Measurements from ENCODE around the gene TACC2. TPM values are rescaled to one million over a fixed set of nuclear protein-coding genes. Genes with fewer than 3 reads are reported as not detected.

The TACC2 gene
- total RNA-seq, result under 1 TPM in 3 of 5 donors, not detected in 2; 0.46 to 0.70 (median 0.60) TPM
- total RNA-seq (2013), result not detected
- total RNA-seq, result 0 to 0.14 (median 0) reads per million in 29 experiments

GRCh38 chr10:121988361-121989324 is at the start of gene TACC2:
Gene TACC2, plus strand, starts transcription at chr10:121989163. Its CDS starts 32,819 bp downstream, at chr10:122021982.
- no peaks in the 10 kb centered on the region for H3K9me3 ChIP-seq
- Mint-ChIP-seq H3K4me1 (peaks cover 0 to 6% (median 5%) of the 10 kb centered on the region in 3 donors), H3K27ac (no peak within 1 kb of the TSS), H3K4me3 (no peak within 1 kb of the TSS), H3K36me3 (peaks cover 12% of the 10 kb centered on the region), H3K9me3 (peaks cover 14 to 20% (median 17%) of the 10 kb centered on the region in 3 donors), H3K27me3 (peaks cover 22 to 24% of the 10 kb centered on the region in 2 donors)
- CTCF ChIA-PET, result interaction anchor here in 1 of 2 donors (0.7 kb wide), 1 partner anchor 1046 kb away, joined by 5 read pairs; no protein-coding TSS in a partner anchor
- WGBS (ENCODE audit: insufficient coverage), result 79% methylated on average over 8 of the region's 15 CpGs
- no peak within 1 kb of the TSS for H3K27ac ChIP-seq (ENCODE audit: low read length)
- POLR2A ChIA-PET, result no interaction called here
- no peaks in the 10 kb centered on the region for H3K36me3 ChIP-seq (ENCODE audit: control insufficient read depth in 2 of 2, extremely low read depth in 1 of 2, insufficient read depth in 1 of 2, low read length in 1 of 2)
- no peak within 1 kb of the TSS for H3K4me3 ChIP-seq (ENCODE audit: control insufficient read depth in 1 of 2, extremely low read depth in 1 of 2, low read length in 1 of 2)
- DNase-seq (no peak), ATAC-seq (replicated peaks in 1 of 4) (no peak)
- H3K27me3 ChIP-seq (replicated peaks in 1 of 2; ENCODE audit: control insufficient read depth in 2 of 2, extremely low read depth in 1 of 2, insufficient read depth in 2 of 2, low read length in 1 of 2), result peaks cover 0 to 16% of the 10 kb centered on the region in 2 experiments
- H3K4me1 ChIP-seq (ENCODE audit: control insufficient read depth in 1 of 2, extremely low read depth in 1 of 2, insufficient read depth in 2 of 2, low read length in 2 of 2), result no peaks in the 10 kb centered on the region

GRCh38 chr10:121941532-121941931 is 47.4 kb upstream of the TACC2 start:
- Mint-ChIP-seq H3K27ac (no peak overlapping the region), H3K9me3 (no peaks in the 10 kb centered on the region), H3K4me3 (no peak overlapping the region), H3K4me1 (no peaks in the 10 kb centered on the region), H3K27me3 (peaks cover 13 to 20% of the 10 kb centered on the region in 2 donors), H3K36me3 (peaks cover 5% of the 10 kb centered on the region)
- H3K36me3 ChIP-seq (ENCODE audit: control insufficient read depth in 2 of 2, extremely low read depth in 1 of 2, insufficient read depth in 1 of 2, low read length in 1 of 2), result no peaks in the 10 kb centered on the region
- CTCF ChIA-PET, result no interaction called here
- POLR2A ChIA-PET, result no interaction called here
- no peak overlapping the region for H3K27ac ChIP-seq (ENCODE audit: low read length)
- DNase-seq (no peak), ATAC-seq (replicated peaks in 1 of 4) (no peak)
- no peaks in the 10 kb centered on the region for H3K4me1 ChIP-seq (ENCODE audit: control insufficient read depth in 1 of 2, extremely low read depth in 1 of 2, insufficient read depth in 2 of 2, low read length in 2 of 2)
- no peak overlapping the region for H3K4me3 ChIP-seq (ENCODE audit: control insufficient read depth in 1 of 2, extremely low read depth in 1 of 2, low read length in 1 of 2)
- no peaks in the 10 kb centered on the region for H3K9me3 ChIP-seq
- peaks cover 0 to 6% of the 10 kb centered on the region in 2 experiments for H3K27me3 ChIP-seq (replicated peaks in 1 of 2; ENCODE audit: control insufficient read depth in 2 of 2, extremely low read depth in 1 of 2, insufficient read depth in 2 of 2, low read length in 1 of 2)
- WGBS (ENCODE audit: insufficient coverage), result 92% methylated on average over 2 of the region's 3 CpGs

GRCh38 chr10:121942749-121943416 is 46.1 kb upstream of the TACC2 start:
- H3K4me3 Mint-ChIP-seq, result no peak overlapping the region
- WGBS (ENCODE audit: insufficient coverage), result no CpG with 5 or more reads among the region's 2 CpGs
- no peaks in the 10 kb centered on the region for H3K9me3 ChIP-seq
- no peaks in the 10 kb centered on the region for H3K36me3 ChIP-seq (ENCODE audit: control insufficient read depth in 2 of 2, extremely low read depth in 1 of 2, insufficient read depth in 1 of 2, low read length in 1 of 2)
- H3K27ac Mint-ChIP-seq, result no peak overlapping the region
- H3K36me3 Mint-ChIP-seq, result peaks cover 5% of the 10 kb centered on the region
- no peaks in the 10 kb centered on the region for H3K4me1 Mint-ChIP-seq
- no peaks in the 10 kb centered on the region for H3K9me3 Mint-ChIP-seq
- ChIA-PET CTCF (no interaction called here), POLR2A (no interaction called here)
- H3K27me3 Mint-ChIP-seq, result peaks cover 6 to 16% of the 10 kb centered on the region in 2 donors
- H3K4me1 ChIP-seq (ENCODE audit: control insufficient read depth in 1 of 2, extremely low read depth in 1 of 2, insufficient read depth in 2 of 2, low read length in 2 of 2), result no peaks in the 10 kb centered on the region
- DNase-seq, result no peak
- no peak overlapping the region for H3K27ac ChIP-seq (ENCODE audit: low read length)
- no peak overlapping the region for H3K4me3 ChIP-seq (ENCODE audit: control insufficient read depth in 1 of 2, extremely low read depth in 1 of 2, low read length in 1 of 2)
- no peaks in the 10 kb centered on the region for H3K27me3 ChIP-seq (replicated peaks in 1 of 2; ENCODE audit: control insufficient read depth in 2 of 2, extremely low read depth in 1 of 2, insufficient read depth in 2 of 2, low read length in 1 of 2)
- no peak for ATAC-seq (replicated peaks in 1 of 4)

- ATAC-seq (replicated peaks in 1 of 4) (no peak), DNase-seq (no peak)
- Histone ChIP-seq H3K4me3 (ENCODE audit: control insufficient read depth in 1 of 2, extremely low read depth in 1 of 2, low read length in 1 of 2) (no peak overlapping the region), H3K27ac (ENCODE audit: low read length) (no peak overlapping the region), H3K36me3 (ENCODE audit: control insufficient read depth in 2 of 2, extremely low read depth in 1 of 2, insufficient read depth in 1 of 2, low read length in 1 of 2) (no peaks in the 10 kb centered on the region), H3K27me3 (replicated peaks in 1 of 2; ENCODE audit: control insufficient read depth in 2 of 2, extremely low read depth in 1 of 2, insufficient read depth in 2 of 2, low read length in 1 of 2) (no peaks in the 10 kb centered on the region), H3K9me3 (no peaks in the 10 kb centered on the region), H3K4me1 (ENCODE audit: control insufficient read depth in 1 of 2, extremely low read depth in 1 of 2, insufficient read depth in 2 of 2, low read length in 2 of 2) (no peaks in the 10 kb centered on the region)
- H3K4me1 Mint-ChIP-seq, result no peaks in the 10 kb centered on the region
- no peaks in the 10 kb centered on the region for H3K9me3 Mint-ChIP-seq
- no peaks in the 10 kb centered on the region for H3K27me3 Mint-ChIP-seq
- peaks cover 5% of the 10 kb centered on the region for H3K36me3 Mint-ChIP-seq
- H3K4me3 Mint-ChIP-seq, result no peak overlapping the region
- H3K27ac Mint-ChIP-seq, result no peak overlapping the region
- ChIA-PET POLR2A (interaction anchor here in 1 of 2 donors (0.6 kb wide), 1 partner anchor 38 kb away, joined by 3 read pairs; no protein-coding TSS in a partner anchor), CTCF (no interaction called here)
- 84% methylated on average over 5 of the region's 7 CpGs for WGBS (ENCODE audit: insufficient coverage)
These were observed 41.3 kb upstream of the TACC2 start for GRCh38 chr10:121947343-121948330.

- H3K27me3 Mint-ChIP-seq, result no peaks in the 10 kb centered on the region
- Histone ChIP-seq H3K4me1 (ENCODE audit: control insufficient read depth in 1 of 2, extremely low read depth in 1 of 2, insufficient read depth in 2 of 2, low read length in 2 of 2) (no peaks in the 10 kb centered on the region), H3K27ac (ENCODE audit: low read length) (no peak overlapping the region), H3K4me3 (ENCODE audit: control insufficient read depth in 1 of 2, extremely low read depth in 1 of 2, low read length in 1 of 2) (no peak overlapping the region), H3K36me3 (ENCODE audit: control insufficient read depth in 2 of 2, extremely low read depth in 1 of 2, insufficient read depth in 1 of 2, low read length in 1 of 2) (no peaks in the 10 kb centered on the region), H3K27me3 (replicated peaks in 1 of 2; ENCODE audit: control insufficient read depth in 2 of 2, extremely low read depth in 1 of 2, insufficient read depth in 2 of 2, low read length in 1 of 2) (no peaks in the 10 kb centered on the region), H3K9me3 (no peaks in the 10 kb centered on the region)
- no peak overlapping the region for H3K27ac Mint-ChIP-seq
- peaks cover 8% of the 10 kb centered on the region for H3K36me3 Mint-ChIP-seq
- no peak for DNase-seq
- no peak for ATAC-seq (replicated peaks in 1 of 4)
- 100% methylated on average over 1 of the region's 2 CpGs for WGBS (ENCODE audit: insufficient coverage)
- POLR2A ChIA-PET, result no interaction called here
- no peaks in the 10 kb centered on the region for H3K9me3 Mint-ChIP-seq
- no peaks in the 10 kb centered on the region for H3K4me1 Mint-ChIP-seq
- no peak overlapping the region for H3K4me3 Mint-ChIP-seq
- CTCF ChIA-PET, result no interaction called here
These were observed 39.9 kb upstream of the TACC2 start for GRCh38 chr10:121949049-121949448.

GRCh38 chr10:121949451-121949850 is 39.5 kb upstream of the TACC2 start:
- H3K27me3 ChIP-seq (replicated peaks in 1 of 2; ENCODE audit: control insufficient read depth in 2 of 2, extremely low read depth in 1 of 2, insufficient read depth in 2 of 2, low read length in 1 of 2), result no peaks in the 10 kb centered on the region
- DNase-seq (no peak), ATAC-seq (replicated peaks in 1 of 4) (no peak)
- H3K9me3 ChIP-seq, result no peaks in the 10 kb centered on the region
- no peaks in the 10 kb centered on the region for H3K4me1 ChIP-seq (ENCODE audit: control insufficient read depth in 1 of 2, extremely low read depth in 1 of 2, insufficient read depth in 2 of 2, low read length in 2 of 2)
- no peak overlapping the region for H3K27ac ChIP-seq (ENCODE audit: low read length)
- 89% methylated on average over 1 of the region's 3 CpGs for WGBS (ENCODE audit: insufficient coverage)
- H3K36me3 ChIP-seq (ENCODE audit: control insufficient read depth in 2 of 2, extremely low read depth in 1 of 2, insufficient read depth in 1 of 2, low read length in 1 of 2), result no peaks in the 10 kb centered on the region
- H3K4me3 Mint-ChIP-seq, result no peak overlapping the region
- CTCF ChIA-PET, result no interaction called here
- H3K4me3 ChIP-seq (ENCODE audit: control insufficient read depth in 1 of 2, extremely low read depth in 1 of 2, low read length in 1 of 2), result no peak overlapping the region
- H3K9me3 Mint-ChIP-seq, result no peaks in the 10 kb centered on the region
- H3K4me1 Mint-ChIP-seq, result no peaks in the 10 kb centered on the region
- no peak overlapping the region for H3K27ac Mint-ChIP-seq
- POLR2A ChIA-PET, result interaction anchor here in 1 of 2 donors (0.5 kb wide), 1 partner anchor 9 kb away, joined by 6 read pairs; no protein-coding TSS in a partner anchor
- no peaks in the 10 kb centered on the region for H3K27me3 Mint-ChIP-seq
- H3K36me3 Mint-ChIP-seq, result peaks cover 8% of the 10 kb centered on the region
